Effector memory CD4-positive, alpha-beta T cell (primary cell): ENCODE data around the gene KIFC3.
A peak's percentile ranks its signal among the peaks of the same experiment; 100 is the strongest.

Source experiments
- DNase-seq, 3 donors: peaks; one replicate each; pipeline ENCODE4 v3.0.0-alpha.2; 2020
- H3K27ac ChIP-seq: 2 replicates; pipeline ENCODE4 v1.7.0; 2013; ENCODE audit warnings: mild to moderate bottlenecking, low read length, moderate library complexity; ENCODE audit not compliant: insufficient read depth, poor library complexity, severe bottlenecking
- H3K27me3 ChIP-seq: replicated peaks from 2 replicates; pipeline ENCODE4 v1.7.0; 2013; ENCODE audit warnings: mild to moderate bottlenecking, low read length; ENCODE audit not compliant: insufficient read depth, control insufficient read depth, poor library complexity, severe bottlenecking
- H3K36me3 ChIP-seq: 2 replicates; pipeline ENCODE4 v1.7.0; 2013; ENCODE audit warnings: mild to moderate bottlenecking, low read length, moderate library complexity; ENCODE audit not compliant: control insufficient read depth, insufficient read depth
- H3K4me1 ChIP-seq: 2 replicates; pipeline ENCODE4 v1.7.0; 2013; ENCODE audit warnings: low read length, mild to moderate bottlenecking; ENCODE audit not compliant: control insufficient read depth, insufficient read depth, poor library complexity, severe bottlenecking
- H3K4me3 ChIP-seq: 2 replicates; pipeline ENCODE4 v1.7.0; 2013; ENCODE audit warnings: low read length, low read depth, mild to moderate bottlenecking; ENCODE audit not compliant: insufficient read depth, poor library complexity, severe bottlenecking
- H3K9me3 ChIP-seq: 2 replicates; pipeline ENCODE4 v1.7.0; 2013; ENCODE audit warnings: mild to moderate bottlenecking, low read length, moderate library complexity; ENCODE audit not compliant: control insufficient read depth

KIFC3 gene

DNA sequence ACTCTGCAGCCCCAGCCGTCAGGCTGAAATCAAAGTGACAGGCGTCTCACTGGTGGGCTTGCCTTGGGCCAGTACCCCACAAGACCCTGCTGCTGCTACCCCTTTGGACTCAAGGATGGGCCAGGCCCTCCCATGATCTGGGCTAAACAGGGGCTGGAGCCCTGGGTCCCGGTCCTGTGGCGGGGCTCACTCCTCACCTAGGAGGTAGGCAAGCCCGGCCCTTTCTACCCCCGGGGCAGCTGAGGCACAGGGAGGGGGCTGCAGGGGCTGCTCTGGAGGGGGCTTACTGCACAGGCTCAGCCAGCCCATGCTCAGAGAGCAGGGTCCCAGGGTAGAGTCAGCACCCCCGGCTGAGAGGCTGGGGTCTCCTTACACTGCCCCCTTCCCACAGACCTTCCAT, 43.2 kb downstream of the KIFC3 start:
- H3K36me3 ChIP-seq: peaks cover 6% of the 10 kb centered on the region
- peaks cover 3% of the 10 kb centered on the region for H3K4me1 ChIP-seq
- H3K4me3 ChIP-seq: no peak overlapping the region
- no peaks in the 10 kb centered on the region for H3K27me3 ChIP-seq
- no peak for DNase-seq
- H3K9me3 ChIP-seq: no peaks in the 10 kb centered on the region
- H3K27ac ChIP-seq: no peak overlapping the region

DNA sequence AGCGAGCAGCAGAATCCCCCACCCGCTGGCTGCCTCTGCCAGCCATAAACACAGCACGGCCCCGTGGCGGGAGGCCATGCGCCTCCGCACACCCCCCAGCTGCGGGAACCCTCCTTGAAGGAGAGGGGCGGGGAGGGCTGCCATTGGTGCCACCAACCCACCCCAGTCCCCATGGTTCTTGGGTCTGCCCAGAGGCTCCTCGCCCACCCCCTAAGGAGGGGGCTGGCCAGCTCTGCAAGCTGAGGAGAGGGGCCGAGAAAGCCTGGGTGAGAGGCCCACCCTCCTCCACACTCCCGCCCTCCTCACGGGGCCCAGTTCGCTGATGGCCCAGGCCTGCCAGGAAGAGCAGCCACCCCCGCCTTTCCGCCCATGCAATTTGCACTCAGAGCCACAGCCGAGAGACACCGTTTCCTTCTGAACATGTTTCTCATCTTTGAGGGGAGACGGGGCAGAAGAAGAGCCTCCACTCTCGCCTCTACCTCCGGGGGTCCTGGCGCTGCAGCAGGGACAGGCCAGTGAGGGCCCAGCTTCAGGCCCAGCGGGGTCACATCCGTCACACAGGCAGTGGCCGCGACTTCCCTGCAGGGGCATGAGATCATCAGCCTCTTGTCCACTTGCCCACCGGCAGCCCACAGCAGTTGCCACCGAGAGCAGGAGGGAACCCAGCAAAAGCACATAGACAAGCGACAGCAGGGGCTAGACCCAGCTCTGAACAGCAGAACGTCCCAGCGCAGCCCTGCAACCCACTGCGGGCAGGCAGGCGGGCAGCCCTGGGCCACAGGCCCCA, 43.8 kb downstream of the KIFC3 start:
- H3K4me3 ChIP-seq: no peak overlapping the region
- H3K4me1 ChIP-seq: peaks cover 3% of the 10 kb centered on the region
- no peak overlapping the region for H3K27ac ChIP-seq
- H3K36me3 ChIP-seq: peaks cover 6% of the 10 kb centered on the region
- H3K9me3 ChIP-seq: no peaks in the 10 kb centered on the region
- H3K27me3 ChIP-seq: no peaks in the 10 kb centered on the region
- no peak for DNase-seq

DNA sequence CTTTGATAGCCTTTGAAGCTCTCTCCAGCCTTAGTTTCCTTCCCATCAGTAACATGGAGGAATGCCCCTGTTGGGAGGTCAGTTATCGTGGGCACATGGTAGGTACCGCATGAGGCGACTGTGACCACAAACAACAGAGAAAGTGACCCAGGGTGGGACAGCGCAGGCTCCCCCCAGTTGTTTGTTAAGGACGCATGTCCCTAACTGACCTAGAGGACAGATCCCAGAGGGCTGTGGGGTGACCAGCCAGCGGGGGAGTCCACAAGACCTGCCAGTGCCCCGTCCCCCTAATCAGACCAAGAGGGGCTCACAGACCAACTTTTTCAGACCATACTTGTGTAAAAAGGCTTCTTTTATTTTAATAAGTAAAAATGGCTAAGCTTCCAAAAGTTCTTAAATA, 44.4 kb downstream of the KIFC3 start:
- DNase-seq: no peak

DNA sequence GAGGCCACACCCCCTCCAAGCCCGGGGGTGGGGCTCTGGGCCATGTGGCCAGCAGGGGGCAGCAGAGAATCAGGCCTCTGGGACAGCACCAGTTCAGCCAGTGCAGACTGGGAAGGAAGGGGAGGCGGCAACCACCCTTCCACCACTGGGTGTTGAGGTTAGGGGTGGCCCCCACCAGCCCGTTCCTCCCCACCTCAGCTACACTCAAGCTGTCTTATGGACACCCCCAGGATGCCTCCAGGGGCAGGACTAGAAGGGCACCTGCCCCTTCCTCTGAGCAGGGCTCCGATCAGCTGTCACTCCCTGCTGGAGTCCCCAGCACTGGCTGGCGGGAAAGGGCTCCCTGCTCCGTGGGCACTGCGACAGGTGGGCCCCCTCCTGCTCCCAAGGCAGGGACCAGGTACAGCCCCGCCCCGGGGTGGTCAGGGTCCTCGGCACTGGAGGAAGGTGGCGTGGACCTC, 44.9 kb downstream of the KIFC3 start:
- Histone ChIP-seq H3K4me1 (peaks cover 3% of the 10 kb centered on the region), H3K27me3 (no peaks in the 10 kb centered on the region), H3K36me3 (peaks cover 6% of the 10 kb centered on the region), H3K9me3 (no peaks in the 10 kb centered on the region), H3K4me3 (no peak overlapping the region), H3K27ac (no peak overlapping the region)
- DNase-seq: peak; percentile 71 to 82 (median 80)

More for the DNA sequence above, 44.4 kb downstream of the KIFC3 start:
- Histone ChIP-seq H3K27me3 (no peaks in the 10 kb centered on the region), H3K27ac (no peak overlapping the region), H3K36me3 (peaks cover 6% of the 10 kb centered on the region), H3K4me3 (no peak overlapping the region), H3K9me3 (no peaks in the 10 kb centered on the region), H3K4me1 (peaks cover 3% of the 10 kb centered on the region)

DNA sequence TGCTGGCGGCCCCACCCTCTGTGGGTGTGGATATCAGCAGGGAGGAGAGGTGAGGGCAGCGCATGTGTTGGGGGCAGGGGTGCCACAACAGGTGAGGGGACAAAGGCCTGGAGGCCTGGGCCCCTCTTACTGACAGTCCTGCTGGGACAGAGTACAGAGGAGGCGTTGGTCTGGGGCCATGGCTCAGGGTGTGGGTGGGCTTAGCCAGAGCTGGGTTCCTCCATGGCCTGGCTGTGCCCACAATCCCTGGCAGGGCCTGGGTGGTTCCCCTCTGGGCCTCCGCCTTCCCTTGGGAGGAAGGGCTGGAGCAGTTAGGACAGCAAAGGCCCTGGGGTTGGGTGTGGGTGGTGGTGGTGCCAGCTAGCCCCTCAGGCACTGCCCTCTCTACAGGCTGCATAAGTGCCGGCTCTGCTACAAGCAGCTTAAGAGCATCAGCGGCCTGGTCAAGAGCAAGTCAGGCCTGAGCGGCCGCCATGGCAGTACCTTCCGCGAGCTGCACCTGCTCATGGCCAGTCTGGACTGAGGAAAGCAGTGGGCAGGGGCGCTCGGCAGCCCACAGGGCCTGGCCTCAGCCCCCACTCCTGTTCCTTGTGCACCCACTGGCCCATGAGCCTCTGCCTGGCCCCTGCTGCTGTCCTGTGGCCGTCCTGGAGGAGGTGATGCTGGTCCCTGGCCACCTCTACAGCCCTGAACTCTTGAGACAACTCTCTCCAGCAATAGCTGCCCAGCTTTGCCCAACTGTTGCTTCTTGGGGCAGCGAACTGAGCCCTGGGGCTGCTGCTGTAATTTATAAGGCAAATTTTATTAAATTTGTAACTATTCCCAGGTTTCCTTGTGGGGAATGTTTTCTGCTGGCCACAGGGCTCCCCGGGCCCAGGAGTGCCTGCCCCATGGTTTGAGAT, 45.6 kb downstream of the KIFC3 start:
- no peak overlapping the region for H3K4me3 ChIP-seq
- no peak overlapping the region for H3K27ac ChIP-seq
- peaks cover 3% of the 10 kb centered on the region for H3K4me1 ChIP-seq
- peaks cover 11% of the 10 kb centered on the region for H3K36me3 ChIP-seq
- no peaks in the 10 kb centered on the region for H3K9me3 ChIP-seq
- DNase-seq: no peak
- H3K27me3 ChIP-seq: no peaks in the 10 kb centered on the region

DNA sequence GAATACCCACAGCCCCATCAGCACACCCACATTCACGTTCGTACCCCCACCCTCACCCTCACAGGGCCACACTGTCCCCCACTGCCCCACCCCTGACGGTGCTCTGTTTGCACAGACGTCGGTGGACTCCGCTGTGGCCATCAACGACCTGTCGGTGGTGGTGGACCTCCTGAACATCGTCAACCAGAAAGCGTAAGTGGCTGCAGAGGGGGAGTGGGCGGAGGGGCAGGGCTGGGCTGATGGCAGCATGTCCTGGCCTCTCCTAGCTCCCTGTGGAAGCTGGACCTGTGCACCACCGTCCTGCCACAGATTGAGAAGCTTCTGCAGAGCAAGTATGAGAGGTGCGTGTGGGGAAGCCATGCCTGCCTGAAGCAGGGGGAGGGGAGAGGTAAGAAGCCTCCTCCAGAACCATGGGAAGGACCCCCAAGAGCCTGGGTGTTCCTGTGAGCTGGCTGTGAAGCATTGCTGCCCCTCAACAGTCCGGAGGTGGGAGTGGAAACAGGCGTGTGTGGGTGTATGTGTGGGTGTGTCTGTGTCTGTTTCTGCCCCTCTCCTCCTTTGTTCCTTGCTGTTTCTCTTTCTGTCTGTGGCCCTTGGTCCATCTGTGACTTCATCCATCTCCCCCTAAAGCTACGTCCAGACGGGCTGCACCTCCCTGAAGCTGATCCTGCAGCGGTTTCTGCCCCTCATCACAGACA, 46.4 kb downstream of the KIFC3 start:
- Histone ChIP-seq H3K27ac (no peak overlapping the region), H3K9me3 (no peaks in the 10 kb centered on the region), H3K4me3 (no peak overlapping the region), H3K27me3 (no peaks in the 10 kb centered on the region), H3K36me3 (peaks cover 14% of the 10 kb centered on the region), H3K4me1 (peaks cover 3% of the 10 kb centered on the region)
- DNase-seq: no peak

DNA sequence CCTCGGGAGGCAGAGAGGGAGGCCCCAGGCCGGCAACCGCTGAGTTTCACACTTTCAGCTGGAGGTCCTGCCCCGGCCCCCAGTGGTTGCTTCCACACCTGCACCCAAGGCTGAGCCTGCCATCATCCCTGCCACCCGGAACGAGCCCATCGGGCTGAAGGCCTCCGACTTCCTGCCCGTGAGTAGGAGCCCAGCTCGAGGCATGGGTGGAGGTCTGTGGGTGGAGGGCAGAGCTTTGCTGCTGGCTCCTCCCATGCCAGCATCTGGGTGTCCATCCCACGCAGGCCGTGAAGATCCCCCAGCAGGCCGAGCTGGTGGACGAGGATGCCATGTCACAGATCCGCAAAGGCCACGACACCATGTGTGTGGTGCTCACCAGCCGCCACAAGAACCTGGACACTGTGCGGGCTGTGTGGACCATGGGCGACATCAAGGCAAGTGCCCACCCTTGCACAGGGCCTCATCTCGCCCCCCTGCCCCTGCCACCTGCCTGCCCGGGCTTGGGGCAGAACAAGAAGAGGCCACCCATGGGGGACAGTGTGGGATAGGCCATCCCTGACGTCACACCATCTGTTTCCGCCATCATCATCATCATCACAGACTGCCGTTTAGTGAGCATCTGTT, 47.1 kb downstream of the KIFC3 start:
- Histone ChIP-seq H3K4me3 (no peak overlapping the region), H3K4me1 (peaks cover 3% of the 10 kb centered on the region), H3K27me3 (no peaks in the 10 kb centered on the region), H3K27ac (no peak overlapping the region), H3K36me3 (peaks cover 14% of the 10 kb centered on the region), H3K9me3 (no peaks in the 10 kb centered on the region)
- no peak for DNase-seq

DNA sequence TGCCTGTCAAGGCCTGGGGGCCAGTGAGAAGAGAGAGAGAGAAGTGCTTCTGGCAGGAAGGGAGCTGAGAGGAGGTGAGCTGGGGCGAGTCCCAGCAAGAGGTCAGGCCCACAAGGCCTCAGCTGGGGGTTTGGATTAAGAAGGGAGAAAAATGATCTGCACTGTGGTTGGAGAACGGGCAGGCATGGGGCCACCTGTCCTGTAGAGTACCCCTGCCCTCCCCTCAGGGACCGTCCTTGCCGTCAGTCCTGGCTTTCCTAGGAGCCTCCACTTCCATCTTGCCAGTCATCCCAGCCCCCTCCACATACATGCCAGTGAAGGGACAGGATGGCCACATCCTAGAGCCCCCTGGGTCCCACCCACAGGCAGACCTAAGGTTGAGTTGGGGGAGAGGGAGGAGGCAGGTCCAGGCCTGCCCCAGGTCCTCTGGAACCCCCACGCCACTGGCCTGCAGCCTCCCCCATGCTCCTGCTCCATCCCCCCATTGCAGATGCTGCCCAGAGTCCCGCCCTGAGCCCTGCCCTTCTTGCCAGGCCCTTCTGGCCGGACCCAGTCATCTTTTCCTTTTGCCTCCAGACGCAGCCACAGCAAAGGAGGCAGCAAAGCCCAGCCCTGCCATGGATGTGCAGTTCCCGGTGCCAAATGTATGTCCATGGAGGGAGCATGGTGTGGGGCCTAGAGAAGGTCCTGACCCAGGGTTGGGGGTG, 47.8 kb downstream of the KIFC3 start:
- no peaks in the 10 kb centered on the region for H3K9me3 ChIP-seq
- H3K27ac ChIP-seq: no peak overlapping the region
- H3K36me3 ChIP-seq: peaks cover 20% of the 10 kb centered on the region
- H3K27me3 ChIP-seq: no peaks in the 10 kb centered on the region
- H3K4me1 ChIP-seq: peaks cover 3% of the 10 kb centered on the region
- no peak overlapping the region for H3K4me3 ChIP-seq
- DNase-seq: no peak
